Measurements from ENCODE around the gene DGKG. TPM values are rescaled to one million over a fixed set of nuclear protein-coding genes. Genes with fewer than 3 reads are reported as not detected.

Gene DGKG
- total and polyA plus RNA-seq, 12 donors, result 7.2 to 75.7 (median 41.4) TPM

GRCh38 chr3:186143250-186143649 is 218.8 kb downstream of the DGKG start:
- no peak for DNase-seq
- Histone ChIP-seq H3K4me3 (no peak overlapping the region), H3K9me3 (no peaks in the 10 kb centered on the region), H3K27ac (no peak overlapping the region), H3K36me3 (no peaks in the 10 kb centered on the region), H3K27me3 (no peaks in the 10 kb centered on the region), H3K4me1 (peaks cover 0 to 8% (median 0%) of the 10 kb centered on the region in 9 donors)
- ATAC-seq, result no peak
- intact Hi-C loops (cut with DNase I), result no loop called here
- TF ChIP-seq CTCF (IDR thresholded peaks at IDR 0.05), result no peak
- 72 to 86% methylated on average over 1 of the region's 1 CpG for WGBS, 2 donors

- Histone ChIP-seq H3K27ac (no peak overlapping the region), H3K9me3 (no peaks in the 10 kb centered on the region), H3K4me3 (no peak overlapping the region), H3K4me1 (peaks cover 0 to 13% (median 2%) of the 10 kb centered on the region in 9 donors), H3K36me3 (no peaks in the 10 kb centered on the region), H3K27me3 (no peaks in the 10 kb centered on the region)
- no peak for ATAC-seq
- no peak for DNase-seq
- intact Hi-C loops (cut with DNase I), result no loop called here
- TF ChIP-seq CTCF (IDR thresholded peaks at IDR 0.05), result no peak
Measured at GRCh38 chr3:186142393-186142932, 219.6 kb downstream of the DGKG start.

- H3K27ac ChIP-seq, result no peak overlapping the region
- ATAC-seq, result no peak
- H3K9me3 ChIP-seq, result no peaks in the 10 kb centered on the region
- no peak for DNase-seq
- H3K4me1 ChIP-seq, result peaks cover 0 to 13% (median 2%) of the 10 kb centered on the region in 9 donors
- no peak for TF ChIP-seq CTCF (IDR thresholded peaks at IDR 0.05)
- no peaks in the 10 kb centered on the region for H3K36me3 ChIP-seq
- WGBS, 2 donors, result 62 to 75% methylated on average over 2 of the region's 2 CpGs
- H3K4me3 ChIP-seq, result no peak overlapping the region
- intact Hi-C loops (cut with DNase I), result no loop called here
- H3K27me3 ChIP-seq, result no peaks in the 10 kb centered on the region
Measured at GRCh38 chr3:186141790-186142189, 220.2 kb downstream of the DGKG start.

- ATAC-seq, result peak in 7 of 8 donors; percentile 31 to 82 (median 70)
- Histone ChIP-seq H3K4me1 (peaks cover 0 to 13% (median 2%) of the 10 kb centered on the region in 9 donors), H3K9me3 (no peaks in the 10 kb centered on the region), H3K4me3 (no peak overlapping the region), H3K36me3 (no peaks in the 10 kb centered on the region), H3K27ac (no peak overlapping the region), H3K27me3 (no peaks in the 10 kb centered on the region)
- no peak for TF ChIP-seq CTCF (IDR thresholded peaks at IDR 0.05)
- DNase-seq, result peak in 1 of 2 donors; percentile 31
- 79 to 85% methylated on average over 12 of the region's 12 CpGs for WGBS, 2 donors
- intact Hi-C loops (cut with DNase I), result no loop called here
Measured at GRCh38 chr3:186138272-186138981, 223.6 kb downstream of the DGKG start.

Data from heart right ventricle (tissue), 16 donors.